Neural cell (in vitro differentiated cells): Measurements from ENCODE around the gene AKAP6.

Source experiments
- MXI1 ChIP-seq: fragments of 450-650 bp; conservative IDR thresholded peaks from 2 replicates; pipeline ENCODE4 v1.6.1; 2014; ENCODE audit warnings: antibody characterized with exemption, mild to moderate bottlenecking; ENCODE audit not compliant: poor library complexity, severe bottlenecking
- POLR2AphosphoS5 ChIP-seq: IDR thresholded peaks from 2 replicates; pipeline ENCODE4 v1.6.1; 2012
- REST ChIP-seq: IDR thresholded peaks from 2 replicates; pipeline ENCODE4 v1.6.1; 2012; ENCODE audit warnings: borderline replicate concordance
- SMC3 ChIP-seq: fragments of 450-650 bp; conservative IDR thresholded peaks from 2 replicates; pipeline ENCODE4 v1.6.1; 2014; ENCODE audit warnings: antibody characterized with exemption, mild to moderate bottlenecking, moderate library complexity; ENCODE audit not compliant: poor library complexity
- TF ChIP-seq, protein P1 (sequence below): fragments of 450-650 bp; IDR thresholded peaks from 2 replicates; pipeline ENCODE4 v1.5.1; 2014; ENCODE audit warnings: antibody characterized with exemption, mild to moderate bottlenecking, moderate library complexity; ENCODE audit not compliant: poor library complexity, severe bottlenecking

GRCh38 chr14:32667287-32667686 lies 338.2 kb downstream of the AKAP6 start:
- TF ChIP-seq, protein P1, sequence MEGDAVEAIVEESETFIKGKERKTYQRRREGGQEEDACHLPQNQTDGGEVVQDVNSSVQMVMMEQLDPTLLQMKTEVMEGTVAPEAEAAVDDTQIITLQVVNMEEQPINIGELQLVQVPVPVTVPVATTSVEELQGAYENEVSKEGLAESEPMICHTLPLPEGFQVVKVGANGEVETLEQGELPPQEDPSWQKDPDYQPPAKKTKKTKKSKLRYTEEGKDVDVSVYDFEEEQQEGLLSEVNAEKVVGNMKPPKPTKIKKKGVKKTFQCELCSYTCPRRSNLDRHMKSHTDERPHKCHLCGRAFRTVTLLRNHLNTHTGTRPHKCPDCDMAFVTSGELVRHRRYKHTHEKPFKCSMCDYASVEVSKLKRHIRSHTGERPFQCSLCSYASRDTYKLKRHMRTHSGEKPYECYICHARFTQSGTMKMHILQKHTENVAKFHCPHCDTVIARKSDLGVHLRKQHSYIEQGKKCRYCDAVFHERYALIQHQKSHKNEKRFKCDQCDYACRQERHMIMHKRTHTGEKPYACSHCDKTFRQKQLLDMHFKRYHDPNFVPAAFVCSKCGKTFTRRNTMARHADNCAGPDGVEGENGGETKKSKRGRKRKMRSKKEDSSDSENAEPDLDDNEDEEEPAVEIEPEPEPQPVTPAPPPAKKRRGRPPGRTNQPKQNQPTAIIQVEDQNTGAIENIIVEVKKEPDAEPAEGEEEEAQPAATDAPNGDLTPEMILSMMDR: no peak
- no peak for TF ChIP-seq REST
- TF ChIP-seq MXI1: no peak
- TF ChIP-seq POLR2AphosphoS5: no peak
- no peak for TF ChIP-seq SMC3
